ENCODE measurements around the gene ZNF778. TPM values are rescaled to one million over a fixed set of nuclear protein-coding genes. Genes with fewer than 3 reads are reported as not detected.
"Not testable (repeated sequence)": the region's sequence is repeated elsewhere in the genome, so short reads cannot be mapped to it uniquely, and the experiment has no call there.

ZNF778 gene
- total RNA-seq, 2 donors from 2014 or later = 17.1 to 27.2 TPM

- H3K27ac ChIP-seq = no peak overlapping the region
- no peaks in the 10 kb centered on the region for H3K27me3 ChIP-seq (replicated peaks; ENCODE audit: insufficient read depth)
- H3K9me3 ChIP-seq = no peaks in the 10 kb centered on the region
- no peak for TF ChIP-seq CTCF (IDR thresholded peaks at IDR 0.05)
- peaks cover 0 to 4% of the 10 kb centered on the region in 2 donors for H3K4me1 ChIP-seq (ENCODE audit: control insufficient read depth in 1 of 2, low read depth in 2 of 2)
- H3K4me3 ChIP-seq = peak overlapping the region; percentile 69
- DNase-seq (ENCODE audit: low spot score) (no peak), ATAC-seq (ENCODE audit: insufficient number of reproducible peaks, low FRiP score, low read depth) (no peak)
- no peaks in the 10 kb centered on the region for H3K36me3 ChIP-seq
Observed at GRCh38 chr16:89191033-89191900, 26.2 kb upstream of the ZNF778 start.

- no peaks in the 10 kb centered on the region for H3K36me3 ChIP-seq
- H3K4me3 ChIP-seq = peak overlapping the region; percentile 69
- DNase-seq (ENCODE audit: low spot score) (no peak), ATAC-seq (ENCODE audit: insufficient number of reproducible peaks, low FRiP score, low read depth) (no peak)
- peaks cover 0 to 4% of the 10 kb centered on the region in 2 donors for H3K4me1 ChIP-seq (ENCODE audit: control insufficient read depth in 1 of 2, low read depth in 2 of 2)
- H3K9me3 ChIP-seq = no peaks in the 10 kb centered on the region
- TF ChIP-seq CTCF (IDR thresholded peaks at IDR 0.05) = no peak
- no peaks in the 10 kb centered on the region for H3K27me3 ChIP-seq (replicated peaks; ENCODE audit: insufficient read depth)
- no peak overlapping the region for H3K27ac ChIP-seq
Observed at GRCh38 chr16:89191901-89192185, 25.7 kb upstream of the ZNF778 start.

- H3K4me1 ChIP-seq (ENCODE audit: control insufficient read depth in 1 of 2, low read depth in 2 of 2); H3K36me3 ChIP-seq; H3K27me3 ChIP-seq (replicated peaks; ENCODE audit: insufficient read depth); DNase-seq (ENCODE audit: low spot score); ATAC-seq (ENCODE audit: insufficient number of reproducible peaks, low FRiP score, low read depth); H3K27ac ChIP-seq; H3K9me3 ChIP-seq: not testable (repeated sequence)
- peak overlapping the region; percentile 69 for H3K4me3 ChIP-seq
Observed at GRCh38 chr16:89192186-89192955, 25.1 kb upstream of the ZNF778 start.

- ATAC-seq (ENCODE audit: insufficient number of reproducible peaks, low FRiP score, low read depth) = no peak
Observed at GRCh38 chr16:89192956-89193575, 24.4 kb upstream of the ZNF778 start.

More at GRCh38 chr16:89192956-89193575, 24.4 kb upstream of the ZNF778 start:
- Histone ChIP-seq H3K9me3 (no peaks in the 10 kb centered on the region), H3K4me1 (ENCODE audit: control insufficient read depth in 1 of 2, low read depth in 2 of 2) (peaks cover 0 to 4% of the 10 kb centered on the region in 2 donors), H3K4me3 (peak overlapping the region; percentile 27), H3K36me3 (no peaks in the 10 kb centered on the region), H3K27ac (no peak overlapping the region), H3K27me3 (replicated peaks; ENCODE audit: insufficient read depth) (no peaks in the 10 kb centered on the region)
- no peak for DNase-seq (ENCODE audit: low spot score)
- no peak for TF ChIP-seq CTCF (IDR thresholded peaks at IDR 0.05)
